Hepatocyte (in vitro differentiated cells): ENCODE results near the gene TRIM7.

Experiments
- CTCF ChIP-seq: fragments of 200-600 bp; sonication (generic); IDR thresholded peaks from 2 replicates; pipeline ENCODE4 v1.5.1; 2016; ENCODE audit warnings: antibody characterized with exemption, mild to moderate bottlenecking; ENCODE audit not compliant: poor library complexity
- EZH2 ChIP-seq: fragments of 200-600 bp; sonication (generic); IDR thresholded peaks from 2 replicates; pipeline ENCODE4 v1.6.1; 2016; ENCODE audit warnings: antibody characterized with exemption, mild to moderate bottlenecking, borderline replicate concordance
- EZH2phosphoT487 ChIP-seq: fragments of 200-600 bp; sonication (generic); IDR thresholded peaks from one replicate; pipeline ENCODE4 v1.6.1; 2018; ENCODE audit warnings: antibody characterized with exemption, mild to moderate bottlenecking, low read depth, moderate library complexity; ENCODE audit not compliant: unreplicated experiment, severe bottlenecking

- TF ChIP-seq EZH2 (no peak), CTCF (peak; percentile 19), EZH2phosphoT487 (no peak)
Measured at GRCh38 chr5:181173027-181173419, 32.0 kb downstream of the TRIM7 start.
